Measurements from ENCODE around the gene SLC9A9.

SLC9A9 gene

GRCh38 chr3:143848704-143849103, 436 bp upstream of the SLC9A9 start:
- DNase-seq (ENCODE audit: insufficient read length, low spot score) = no peak
- no peak for FAIRE-seq

DNA sequence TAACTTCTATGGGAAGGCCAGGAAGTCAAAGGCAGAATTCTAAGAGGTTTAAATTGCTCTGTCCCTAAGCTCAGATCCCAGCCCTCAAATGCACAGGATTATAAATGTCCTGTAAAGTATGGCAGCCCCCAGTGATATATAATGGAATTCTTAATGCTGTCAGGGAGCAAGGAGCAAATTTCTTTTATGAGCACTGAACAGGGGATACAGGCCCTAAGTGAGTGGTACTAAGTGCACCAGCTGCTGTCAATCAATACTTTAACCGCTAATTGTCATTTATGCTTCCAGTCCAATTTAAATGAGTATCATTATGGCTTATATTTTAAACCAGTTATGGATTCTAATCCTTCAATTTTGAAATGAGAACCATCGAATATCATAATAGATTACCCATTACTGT, 4.7 kb downstream of the SLC9A9 start:
- FAIRE-seq (no peak), DNase-seq (ENCODE audit: insufficient read length, low spot score) (no peak)

- FAIRE-seq (no peak), DNase-seq (ENCODE audit: insufficient read length, low spot score) (no peak)
Observed at GRCh38 chr3:143840636-143841035, 7.6 kb downstream of the SLC9A9 start.

- FAIRE-seq (no peak), DNase-seq (ENCODE audit: insufficient read length, low spot score) (no peak)
Observed at GRCh38 chr3:143839980-143840379, 8.3 kb downstream of the SLC9A9 start.

DNA sequence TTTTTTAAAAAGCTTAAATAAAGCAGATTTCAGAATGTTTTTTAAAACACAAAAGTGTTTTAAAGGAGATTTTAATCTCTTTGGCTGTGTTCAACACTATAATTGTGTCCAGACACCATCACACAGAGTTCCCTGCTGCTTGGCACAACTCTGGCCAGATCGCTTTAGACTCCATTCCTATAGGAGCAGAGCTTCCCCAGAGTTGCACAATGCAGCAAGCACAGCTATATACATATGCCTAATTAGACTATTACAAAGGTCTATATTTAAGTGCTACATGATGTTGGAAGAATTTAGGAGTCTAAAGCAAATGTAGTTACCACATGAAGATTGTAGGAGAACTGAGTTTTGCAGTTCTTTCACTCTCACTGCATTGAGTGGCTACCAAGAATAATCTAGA, 11.2 kb downstream of the SLC9A9 start:
- FAIRE-seq = no peak
- no peak for DNase-seq (ENCODE audit: insufficient read length, low spot score)

- DNase-seq (ENCODE audit: insufficient read length, low spot score) = no peak
- FAIRE-seq = no peak
Observed at GRCh38 chr3:143835312-143835711, 13.0 kb downstream of the SLC9A9 start.

DNA sequence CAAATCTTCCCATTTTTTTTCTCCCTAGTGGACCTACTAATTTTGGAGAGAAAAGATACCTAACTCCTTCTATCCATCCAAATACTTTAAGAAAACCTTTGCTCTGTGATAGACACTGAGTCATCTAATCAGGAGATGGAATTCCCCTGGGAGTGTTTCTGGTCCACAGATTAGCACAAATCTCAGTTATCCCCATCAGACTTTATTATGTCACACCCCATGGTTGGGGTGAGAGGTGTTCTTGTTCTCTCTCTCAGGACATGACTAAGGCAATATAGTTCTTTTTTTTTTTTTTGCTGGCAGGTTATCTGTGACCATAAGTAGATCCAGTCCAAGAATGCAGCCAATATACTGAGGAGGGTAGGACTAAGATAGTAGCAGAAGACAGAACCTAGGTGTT, 15.8 kb downstream of the SLC9A9 start:
- DNase-seq (ENCODE audit: insufficient read length, low spot score) (no peak), FAIRE-seq (no peak)

- FAIRE-seq (no peak), DNase-seq (ENCODE audit: insufficient read length, low spot score) (no peak)
Observed at GRCh38 chr3:143831994-143832393, 16.3 kb downstream of the SLC9A9 start.

GRCh38 chr3:143831208-143831607, 17.1 kb downstream of the SLC9A9 start:
- FAIRE-seq (no peak), DNase-seq (ENCODE audit: insufficient read length, low spot score) (no peak)

DNA sequence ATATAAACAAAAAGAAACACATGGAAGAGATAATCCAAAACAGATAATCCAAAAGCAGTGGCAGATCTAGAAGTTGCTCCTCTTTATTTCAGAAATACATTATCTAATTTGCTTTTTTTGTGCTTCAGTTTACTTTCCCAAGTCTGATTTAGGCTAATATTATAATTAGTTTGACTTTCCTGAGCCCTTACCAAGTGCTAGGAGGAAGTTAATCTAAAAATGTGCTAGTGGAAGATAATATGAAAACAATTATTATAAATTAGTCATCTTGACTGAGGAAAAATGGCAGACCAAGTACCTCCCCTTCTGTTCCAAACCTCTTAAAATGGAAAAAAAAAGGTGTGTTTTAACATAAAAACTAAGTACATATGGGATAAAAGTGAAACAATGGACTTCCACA, 17.5 kb downstream of the SLC9A9 start:
- FAIRE-seq (no peak), DNase-seq (ENCODE audit: insufficient read length, low spot score) (no peak)

DNA sequence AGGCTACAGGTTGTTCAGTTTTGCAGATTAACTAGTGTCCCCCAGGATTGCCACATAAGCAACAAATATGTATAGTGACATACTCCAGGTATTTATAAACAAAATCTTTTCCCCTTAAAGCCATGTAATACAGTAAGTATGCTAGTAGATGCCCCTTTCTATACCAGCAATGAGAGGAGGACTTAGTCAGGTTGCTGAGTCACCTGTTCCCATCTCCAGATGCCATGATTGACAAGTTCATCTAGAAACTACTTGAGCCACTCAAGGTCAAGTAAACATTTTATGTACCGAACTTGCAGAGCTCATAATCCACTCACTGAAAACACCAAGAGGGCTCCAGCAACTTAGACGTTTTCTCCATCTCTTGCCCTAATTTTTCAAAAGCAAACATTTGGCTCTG, 18.2 kb downstream of the SLC9A9 start:
- FAIRE-seq = no peak
- no peak for DNase-seq (ENCODE audit: insufficient read length, low spot score)

GRCh38 chr3:143827425-143827824, 20.8 kb downstream of the SLC9A9 start:
- no peak for FAIRE-seq
- DNase-seq (ENCODE audit: insufficient read length, low spot score) = no peak

DNA sequence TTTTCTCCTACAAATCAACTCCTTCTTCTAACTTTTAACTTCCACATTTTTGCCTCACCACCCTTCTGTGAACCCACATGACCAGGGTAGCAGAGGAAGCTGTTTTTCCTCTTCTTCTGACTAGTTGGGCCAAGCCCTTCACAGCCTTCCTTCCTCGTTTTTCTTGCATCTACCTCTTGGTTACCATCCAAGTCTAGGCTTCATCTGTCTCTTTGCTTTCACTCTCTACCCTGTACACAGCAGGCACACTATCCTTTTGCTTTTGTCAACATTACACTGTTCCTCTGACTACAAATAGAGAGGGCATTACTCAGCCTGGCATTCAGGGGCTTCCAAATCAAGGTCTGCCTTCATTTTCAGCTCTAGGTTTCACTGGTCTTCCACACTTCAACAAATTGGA, 22.0 kb downstream of the SLC9A9 start:
- FAIRE-seq = no peak

GRCh38 chr3:143825513-143825912, 22.8 kb downstream of the SLC9A9 start:
- no peak for FAIRE-seq

More for the DNA sequence above, 22.0 kb downstream of the SLC9A9 start:
- DNase-seq (ENCODE audit: insufficient read length, low spot score) = no peak

DNA sequence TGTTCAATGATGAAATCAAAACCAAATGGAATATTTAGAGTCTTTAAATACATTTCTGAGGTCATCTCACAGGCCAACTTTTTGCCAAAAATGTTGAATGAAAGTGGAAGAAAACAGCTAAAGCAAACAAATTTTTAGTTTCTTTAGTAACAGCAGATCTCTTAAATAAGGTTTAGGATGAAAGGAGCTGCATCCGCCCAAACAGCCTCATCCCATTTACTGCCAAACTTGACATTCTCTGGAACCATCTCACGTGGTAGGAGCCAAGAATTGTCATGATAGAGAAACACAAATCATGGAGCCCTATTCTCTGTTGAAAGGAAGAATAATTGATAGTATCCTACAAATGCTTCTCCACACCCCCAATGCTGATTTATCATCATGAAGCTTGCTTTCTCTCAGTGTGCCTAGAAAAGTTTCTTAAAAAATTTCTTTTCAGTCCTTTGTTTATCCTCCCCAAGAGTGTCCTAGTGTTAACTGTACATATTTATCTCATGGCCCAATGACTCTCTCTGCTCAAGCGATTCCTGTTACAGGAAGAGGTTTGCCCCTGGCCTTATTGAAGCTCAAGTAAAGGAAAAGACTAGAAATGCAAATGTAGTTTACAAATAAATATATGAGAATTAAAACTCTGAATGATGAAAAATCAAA, 23.4 kb downstream of the SLC9A9 start:
- FAIRE-seq = no peak

More at GRCh38 chr3:143825513-143825912, 22.8 kb downstream of the SLC9A9 start:
- no peak for DNase-seq (ENCODE audit: insufficient read length, low spot score)

DNA sequence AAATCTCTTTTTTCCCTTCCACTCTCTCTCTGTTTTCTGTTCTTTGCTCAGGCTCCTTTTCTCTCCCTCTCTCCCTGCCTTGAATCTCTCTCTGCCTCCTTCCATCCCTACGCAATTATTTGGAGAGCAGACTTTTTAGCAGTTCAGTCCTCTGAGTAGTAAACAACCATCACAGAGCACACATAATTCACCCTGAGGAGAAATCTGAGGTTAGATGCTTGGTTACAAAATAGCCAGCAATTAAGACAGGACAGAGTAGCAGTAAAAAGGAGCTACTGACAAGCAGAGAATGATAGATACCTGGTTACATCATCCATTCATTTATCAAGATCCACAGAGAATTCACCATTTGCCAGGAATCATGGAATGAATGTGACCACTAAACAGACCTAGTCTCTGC, 25.5 kb downstream of the SLC9A9 start:
- FAIRE-seq (no peak), DNase-seq (ENCODE audit: insufficient read length, low spot score) (no peak)

More for the DNA sequence above, 23.4 kb downstream of the SLC9A9 start:
- no peak for DNase-seq (ENCODE audit: insufficient read length, low spot score)

- FAIRE-seq (no peak), DNase-seq (ENCODE audit: insufficient read length, low spot score) (no peak)
Observed at GRCh38 chr3:143822374-143822773, 25.9 kb downstream of the SLC9A9 start.

GRCh38 chr3:143821862-143822261, 26.4 kb downstream of the SLC9A9 start:
- no peak for FAIRE-seq
- DNase-seq (ENCODE audit: insufficient read length, low spot score) = no peak

- FAIRE-seq = no peak
Observed at GRCh38 chr3:143820466-143821221, 27.6 kb downstream of the SLC9A9 start.

GRCh38 chr3:143819890-143820289, 28.4 kb downstream of the SLC9A9 start:
- DNase-seq (ENCODE audit: insufficient read length, low spot score) (no peak), FAIRE-seq (no peak)

More at GRCh38 chr3:143820466-143821221, 27.6 kb downstream of the SLC9A9 start:
- no peak for DNase-seq (ENCODE audit: insufficient read length, low spot score)

GRCh38 chr3:143814443-143814889, 33.8 kb downstream of the SLC9A9 start:
- DNase-seq (ENCODE audit: insufficient read length, low spot score) (no peak), FAIRE-seq (no peak)

GRCh38 chr3:143812481-143812880, 35.8 kb downstream of the SLC9A9 start:
- no peak for FAIRE-seq
- DNase-seq (ENCODE audit: insufficient read length, low spot score) = no peak

Data from HTR-8/SVneo (cell line).